OCI-LY1 (cell line): Measurements from ENCODE around the gene NOTUM.

Experiments
- H2AFZ ChIP-seq: fragments of 200-600 bp; sonication (generic), shearing (Covaris generic); 2 replicates; pipeline ENCODE4 v1.6.0; 2014; ENCODE audit warnings: antibody characterized with exemption, mild to moderate bottlenecking, low read length
- H3F3A ChIP-seq: fragments of 200-600 bp; sonication (generic), shearing (Covaris generic); 2 replicates; pipeline ENCODE4 v1.6.0; 2014; ENCODE audit warnings: mild to moderate bottlenecking, antibody characterized with exemption, low read length, moderate library complexity; ENCODE audit not compliant: insufficient read depth
- H3K27ac ChIP-seq: fragments of 200-600 bp; sonication (generic); 2 replicates; pipeline ENCODE4 v1.5.1; 2014; ENCODE audit warnings: low read length, mixed run types, mild to moderate bottlenecking, low read depth; ENCODE audit not compliant: poor library complexity, severe bottlenecking
- H3K27me3 ChIP-seq: fragments of 200-600 bp; sonication (generic); 2 replicates; pipeline ENCODE4 v1.6.0; 2014; ENCODE audit warnings: antibody characterized with exemption, mild to moderate bottlenecking, low read length, moderate library complexity; ENCODE audit not compliant: insufficient read depth
- H3K36me3 ChIP-seq: fragments of 200-600 bp; sonication (generic); 2 replicates; pipeline ENCODE4 v1.6.1; 2014; ENCODE audit warnings: mild to moderate bottlenecking, antibody characterized with exemption, low read length, moderate library complexity, mixed read lengths; ENCODE audit not compliant: insufficient read depth
- H3K4me1 ChIP-seq: fragments of 200-600 bp; sonication (generic); 2 replicates; pipeline ENCODE4 v1.5.1; 2014; ENCODE audit warnings: mild to moderate bottlenecking, low read length, moderate library complexity; ENCODE audit not compliant: insufficient read depth, severe bottlenecking
- H3K4me2 ChIP-seq: fragments of 200-600 bp; sonication (generic), shearing (Covaris generic); 2 replicates; pipeline ENCODE4 v1.6.1; 2014; ENCODE audit warnings: low read length
- H3K4me3 ChIP-seq: fragments of 200-600 bp; sonication (generic); 2 replicates; pipeline ENCODE4 v1.5.1; 2014; ENCODE audit warnings: low read length, low read depth, mild to moderate bottlenecking, mixed read lengths; ENCODE audit not compliant: poor library complexity, severe bottlenecking
- H3K79me2 ChIP-seq: fragments of 200-600 bp; shearing (Covaris generic); 2 replicates; pipeline ENCODE4 v1.6.1; 2016; ENCODE audit warnings: mixed run types, low read length, mixed read lengths; ENCODE audit not compliant: insufficient read depth
- H3K9ac ChIP-seq: fragments of 200-600 bp; sonication (generic), shearing (Covaris generic); 2 replicates; pipeline ENCODE4 v1.6.1; 2014; ENCODE audit warnings: mild to moderate bottlenecking, low read length, mixed read lengths
- H3K9me2 ChIP-seq: fragments of 200-600 bp; sonication (generic), shearing (Covaris generic); 2 replicates; pipeline ENCODE4 v1.6.1; 2014; ENCODE audit warnings: low read depth, mild to moderate bottlenecking, low read length, mixed read lengths
- H3K9me3 ChIP-seq: fragments of 200-600 bp; shearing (Covaris generic); 2 replicates; pipeline ENCODE4 v1.6.1; 2014; ENCODE audit warnings: low read length, mixed read lengths
- H4K20me1 ChIP-seq: fragments of 200-600 bp; sonication (generic), shearing (Covaris generic); 2 replicates; pipeline ENCODE4 v1.6.0; 2016; ENCODE audit warnings: mild to moderate bottlenecking, low read length; ENCODE audit not compliant: insufficient read depth
- CTCF ChIP-seq: fragments of 200-600 bp; sonication (generic), shearing (Covaris generic); IDR thresholded peaks from 2 replicates; pipeline ENCODE4 v1.5.1; 2017; ENCODE audit warnings: mild to moderate bottlenecking, antibody characterized with exemption, low read length, moderate library complexity, mixed read lengths
- EZH2 ChIP-seq: fragments of 200-600 bp; sonication (generic), shearing (Covaris generic); IDR thresholded peaks from 2 replicates; pipeline ENCODE4 v1.8.0; 2017; ENCODE audit warnings: borderline replicate concordance, mixed run types, mild to moderate bottlenecking, antibody characterized with exemption, low read length, moderate library complexity, mixed read lengths

Gene NOTUM

DNA sequence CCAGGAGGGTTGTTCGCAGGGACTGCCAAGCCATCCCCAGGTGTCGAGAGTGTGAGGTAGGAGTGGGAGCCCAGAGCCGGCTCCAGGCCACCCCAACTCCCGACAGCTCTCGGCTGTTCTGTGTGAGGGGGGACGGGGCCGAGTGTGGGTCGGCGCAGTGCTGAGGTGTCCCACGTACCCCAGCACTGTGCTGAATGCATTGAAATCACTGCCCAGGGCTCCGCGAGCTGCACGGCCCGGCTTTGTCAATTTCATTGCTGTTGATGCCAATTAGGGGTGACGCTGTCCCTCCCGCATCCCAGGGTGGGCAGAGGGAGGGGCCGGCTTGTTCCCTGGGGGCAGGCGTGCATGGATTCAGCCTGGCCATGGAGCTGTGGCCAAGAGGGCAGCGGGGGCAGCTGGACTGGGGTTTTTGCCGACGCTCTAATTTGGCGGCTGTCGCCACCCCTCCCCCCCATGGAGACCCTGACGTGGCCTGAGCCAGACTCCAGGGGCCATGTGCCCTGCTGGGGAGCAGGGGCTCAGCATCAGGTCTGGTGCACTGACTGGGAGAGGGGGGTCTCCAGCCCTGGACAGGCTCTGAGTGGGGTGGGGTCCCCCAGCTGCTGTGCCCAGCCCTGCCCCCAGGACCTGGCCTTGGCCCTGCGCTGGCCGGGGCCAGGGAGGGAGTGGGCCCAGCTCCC lies 47.4 kb upstream of the NOTUM start:
- H4K20me1 ChIP-seq: no peaks in the 10 kb centered on the region
- no peak overlapping the region for H3K4me2 ChIP-seq
- no peaks in the 10 kb centered on the region for H3K4me1 ChIP-seq
- TF ChIP-seq EZH2 (no peak), CTCF (no peak)
- H3K27ac ChIP-seq: no peak overlapping the region
- no peaks in the 10 kb centered on the region for H3K79me2 ChIP-seq
- no peaks in the 10 kb centered on the region for H3K9me2 ChIP-seq
- H3K9me3 ChIP-seq: no peaks in the 10 kb centered on the region
- H2AFZ ChIP-seq: no peak overlapping the region
- H3K36me3 ChIP-seq: no peaks in the 10 kb centered on the region; the same call in 1 of the 2 replicates
- H3K9ac ChIP-seq: no peak overlapping the region
- H3K4me3 ChIP-seq: no peak overlapping the region
- no peaks in the 10 kb centered on the region; the same call in 1 of the 2 replicates for H3K27me3 ChIP-seq
- H3F3A ChIP-seq: no peaks in the 10 kb centered on the region

- Histone ChIP-seq H3K9ac (no peak overlapping the region), H3K4me2 (no peak overlapping the region), H3K79me2 (no peaks in the 10 kb centered on the region), H3K9me3 (no peaks in the 10 kb centered on the region), H3K4me3 (no peak overlapping the region), H3K27ac (no peak overlapping the region), H3K27me3 (no peaks in the 10 kb centered on the region; the same call in 1 of the 2 replicates), H3F3A (no peaks in the 10 kb centered on the region), H4K20me1 (no peaks in the 10 kb centered on the region), H3K4me1 (no peaks in the 10 kb centered on the region), H3K36me3 (no peaks in the 10 kb centered on the region; the same call in 1 of the 2 replicates), H3K9me2 (no peaks in the 10 kb centered on the region), H2AFZ (no peak overlapping the region)
- TF ChIP-seq EZH2 (no peak), CTCF (no peak)
Observed at GRCh38 chr17:82007495-82008257, 46.7 kb upstream of the NOTUM start.

- Histone ChIP-seq H3K9me2 (no peaks in the 10 kb centered on the region), H4K20me1 (no peaks in the 10 kb centered on the region), H3K9ac (no peak overlapping the region), H3K27ac (no peak overlapping the region), H3F3A (no peaks in the 10 kb centered on the region), H3K4me3 (no peak overlapping the region), H3K4me2 (no peak overlapping the region), H3K9me3 (no peaks in the 10 kb centered on the region), H3K79me2 (no peaks in the 10 kb centered on the region), H3K36me3 (no peaks in the 10 kb centered on the region; the same call in 1 of the 2 replicates), H2AFZ (no peak overlapping the region), H3K4me1 (no peaks in the 10 kb centered on the region), H3K27me3 (no peaks in the 10 kb centered on the region; the same call in 1 of the 2 replicates)
- TF ChIP-seq CTCF: no peak
- no peak for TF ChIP-seq EZH2
Observed at GRCh38 chr17:82007228-82007494, 46.2 kb upstream of the NOTUM start.
